ENCODE data around the gene TLL1. TPM values are rescaled to one million over a fixed set of nuclear protein-coding genes. Genes with fewer than 3 reads are reported as not detected.

The TLL1 gene
- total and polyA plus RNA-seq, 2 of the 13 experiments (the other 11 are each of a cell fraction or from before 2014, with no cell fraction given), result not detected

GRCh38 chr4:165839615-165840333, 33.3 kb upstream of the TLL1 start:
- H3K4me3 ChIP-seq (replicated peaks in 1 of 3; ENCODE audit: insufficient read depth in 1 of 3, low read depth in 2 of 3, low read length in 3 of 3), result no peak overlapping the region
- H3K27ac ChIP-seq (ENCODE audit: extremely low read length, insufficient read depth, low read length), result no peak overlapping the region
- no peaks in the 10 kb centered on the region for H3K9me3 ChIP-seq (ENCODE audit: low read length)
- ChIA-PET POLR2A (no interaction called here), CTCF (ENCODE audit: low intra/inter-chr PET ratio, low total read pairs) (no interaction called here)
- no peak overlapping the region for H2AFZ ChIP-seq (ENCODE audit: low read length)
- no peak for DNase-seq (ENCODE audit: low spot score)
- WGBS (ENCODE audit: low lambda C conversion rate), result 26% methylated on average over 5 of the region's 5 CpGs
- no peak for TF ChIP-seq TRAFD1 (CRISPR knock-in tag; IDR thresholded peaks at IDR 0.05; ENCODE audit: borderline replicate concordance)
- TF ChIP-seq SSRP1 (CRISPR knock-in tag; IDR thresholded peaks at IDR 0.05), result no peak
- FAIRE-seq, result no peak
- no peaks in the 10 kb centered on the region for H3K79me2 ChIP-seq (ENCODE audit: insufficient read depth, low read length)
- H3K4me2 ChIP-seq (ENCODE audit: low read depth, low read length), result no peak overlapping the region
- in situ Hi-C loops (cut with HindIII; ENCODE audit: extremely low pct_ligation_motif_present, low pct_unique_long_range_greater_than_20kb) (no loop called here), intact Hi-C loops (cut with micrococcal nuclease; ENCODE audit: unreplicated experiment) (no loop called here)
- no peak for ATAC-seq
- H3K27me3 ChIP-seq (ENCODE audit: control insufficient read depth in 1 of 2, insufficient read depth in 2 of 2, low read length in 2 of 2), result no peaks in the 10 kb centered on the region
- H4K20me1 ChIP-seq (ENCODE audit: insufficient read depth, low read length), result no peaks in the 10 kb centered on the region
- no peak overlapping the region for H3K9ac ChIP-seq (ENCODE audit: insufficient read depth, low read depth, low read length)
- H3K36me3 ChIP-seq (replicated peaks in 1 of 2; ENCODE audit: control insufficient read depth in 1 of 2, insufficient read depth in 2 of 2, low read length in 2 of 2), result no peaks in the 10 kb centered on the region
- no peaks in the 10 kb centered on the region for H3K4me1 ChIP-seq (ENCODE audit: insufficient read depth, low read length)
- no TSS peak for BruUV-seq (replicated peaks)

- no peak for TF ChIP-seq ASH2L (IDR thresholded peaks at IDR 0.05; ENCODE audit: insufficient read length, low read depth, low read length)
- no peak for TF ChIP-seq REST (IDR thresholded peaks at IDR 0.05; ENCODE audit: borderline replicate concordance in 1 of 2, low read depth in 1 of 2, low read length in 2 of 2)
- TF ChIP-seq ATAD3A (CRISPR knock-in tag; IDR thresholded peaks at IDR 0.05), result no peak
- no peak for TF ChIP-seq ZKSCAN8 (CRISPR knock-in tag; IDR thresholded peaks at IDR 0.05; ENCODE audit: borderline replicate concordance)
- Histone ChIP-seq H3K9me3 (ENCODE audit: low read length) (no peaks in the 10 kb centered on the region), H3K4me1 (ENCODE audit: insufficient read depth, low read length) (no peaks in the 10 kb centered on the region), H3K27me3 (ENCODE audit: control insufficient read depth in 1 of 2, insufficient read depth in 2 of 2, low read length in 2 of 2) (no peaks in the 10 kb centered on the region; a peak in 1 of 5 replicates), H3K4me2 (ENCODE audit: low read depth, low read length) (no peak overlapping the region), H3K27ac (ENCODE audit: extremely low read length, insufficient read depth, low read length) (no peak overlapping the region), H3K9ac (ENCODE audit: insufficient read depth, low read depth, low read length) (no peak overlapping the region), H3K36me3 (replicated peaks in 1 of 2; ENCODE audit: control insufficient read depth in 1 of 2, insufficient read depth in 2 of 2, low read length in 2 of 2) (no peaks in the 10 kb centered on the region), H4K20me1 (ENCODE audit: insufficient read depth, low read length) (no peaks in the 10 kb centered on the region), H3K4me3 (replicated peaks in 1 of 3; ENCODE audit: insufficient read depth in 1 of 3, low read depth in 2 of 3, low read length in 3 of 3) (no peak overlapping the region), H3K79me2 (ENCODE audit: insufficient read depth, low read length) (no peaks in the 10 kb centered on the region), H2AFZ (ENCODE audit: low read length) (no peak overlapping the region)
- BruUV-seq (replicated peaks), result no TSS peak
- in situ Hi-C loops (cut with HindIII; ENCODE audit: extremely low pct_ligation_motif_present, low pct_unique_long_range_greater_than_20kb), result no loop called here
- intact Hi-C loops (cut with micrococcal nuclease; ENCODE audit: unreplicated experiment), result no loop called here
- FAIRE-seq, result no peak
- no peak for ATAC-seq
- no peak for DNase-seq (ENCODE audit: low spot score)
- ChIA-PET POLR2A (no interaction called here), CTCF (ENCODE audit: low intra/inter-chr PET ratio, low total read pairs) (no interaction called here)
Observed at GRCh38 chr4:165842684-165843083, 30.4 kb upstream of the TLL1 start.

Measured in HepG2 (cell line).